GM12892 (cell line): ENCODE measurements around the gene SEMA5B.

ENCODE experiments used
- POLR2A ChIP-seq: IDR thresholded peaks from 2 replicates; pipeline ENCODE4 v1.6.1; 2011; ENCODE audit warnings: low read depth, low read length, control low read depth
- POLR2AphosphoS5 ChIP-seq: IDR thresholded peaks from 2 replicates; pipeline ENCODE4 v1.6.1; 2011; ENCODE audit warnings: low read depth, low read length, control low read depth

- TF ChIP-seq POLR2A (no peak), POLR2AphosphoS5 (no peak)
Measured at GRCh38 chr3:122998856-122999255, 28.7 kb downstream of the SEMA5B start.
